ENCODE data around the gene RFTN1. TPM values are rescaled to one million over a fixed set of nuclear protein-coding genes. Genes with fewer than 3 reads are reported as not detected.

RFTN1 gene
- total and polyA plus RNA-seq, 9 of the 15 experiments (the other 6 are each of a cell fraction or from before 2014, with no cell fraction given): 0.08 to 0.51 (median 0.11) TPM; not detected in 6

GRCh38 chr3:16423298-16423697, 90.2 kb downstream of the RFTN1 start (continued):
- no peak for TF ChIP-seq MLX (CRISPR knock-in tag; conservative IDR thresholded peaks at IDR 0.05)
- TF ChIP-seq SMAD2 (IDR thresholded peaks at IDR 0.05; ENCODE audit: low read depth, low read length): no peak
- TF ChIP-seq ZNF518B (CRISPR knock-in tag; IDR thresholded peaks at IDR 0.05): no peak
- TF ChIP-seq E2F8 (IDR thresholded peaks at IDR 0.05; ENCODE audit: low read depth, partially characterized antibody): no peak
